Adrenal gland (tissue), 12 donors: Measurements from ENCODE around the gene SP100. TPM values are rescaled to one million over a fixed set of nuclear protein-coding genes. Genes with fewer than 3 reads are reported as not detected.

Experiments
- DNase-seq, 7 donors: peaks; one replicate each; pipeline ENCODE4 v3.0.0-alpha.2; 2019 to 2020
- H3K27ac ChIP-seq, 5 donors: fragments of 200-600 bp; sonication (generic) in 4 of 5; 1 replicate in 3 of 5; 2 replicates in 2 of 5; pipeline versions ENCODE4 v1.5.1 to v1.8.0; 2016 to 2020; ENCODE audit warnings: mild to moderate bottlenecking in 1 of 5
- H3K27me3 ChIP-seq: fragments of 200-600 bp; 2 replicates; pipeline ENCODE4 v1.8.0; 2021
- H3K36me3 ChIP-seq, 2 donors: fragments of 200-600 bp; replicated peaks in 1 of 2; 1 replicate in 1 of 2; 2 replicates in 1 of 2; pipeline versions ENCODE4 v1.5.1 to v1.8.0; 2018 to 2022
- H3K4me1 ChIP-seq, 2 donors: fragments of 200-600 bp; replicated peaks in 1 of 2; 1 replicate in 1 of 2; 2 replicates in 1 of 2; pipeline versions ENCODE4 v1.5.1 to v1.8.0; 2018 to 2021
- H3K4me3 ChIP-seq, 4 donors: fragments of 200-600 bp; sonication (generic) in 3 of 4; one replicate each; pipeline ENCODE4 v1.5.1; 2016 to 2018
- H3K9me3 ChIP-seq, 3 donors: fragments of 200-600 bp; sonication (generic) in 1 of 3; replicated peaks in 1 of 3; 1 replicate in 2 of 3; 2 replicates in 1 of 3; pipeline versions ENCODE4 v1.5.1 to v1.8.0; 2016 to 2021
- POLR2A ChIP-seq, 2 donors: fragments of 450-650 bp; IDR thresholded peaks; one replicate each; pipeline ENCODE4 v1.6.1; 2017; ENCODE audit warnings: antibody characterized with exemption in 2 of 2, mild to moderate bottlenecking in 2 of 2, moderate library complexity in 1 of 2
- WGBS, 4 donors: extraction: QIAGEN DNeasy Blood & Tissue Kit in 2 of 4; methylation state at CpG; one replicate each; pipeline versions ENCODE4 v1.1.5 to v1.1.7; 2013 to 2017; 5-methylcytosine and 5-hydroxymethylcytosine counted together
- intact Hi-C, 2 donors: fragments of 100-400 bp; cut with DNase I; formaldehyde crosslinking; loops; one replicate each; pipeline versions ENCODE4 v1.14.1 to v1.15.0; 2022 to 2023
- polyA plus RNA-seq, 3 donors: library from polyadenylated mRNA; stranded (reverse); fragments of 200-250 nt in 2 of 3; fragments of 350-450 nt in 1 of 3; fragmentation: Illumina TruSeq in 1 of 3; extraction: RNeasy Lipid Tissue Mini Kit (QIAGEN cat#74804) in 1 of 3; gene quantifications; one replicate each; pipeline ENCODE4 v1.2.3, GENCODE V29; 2013 to 2014
- total RNA-seq, 9 donors: library from RNA; depleted of rRNA in 4 of 9; stranded (reverse); fragments of >200 nt in 4 of 9; fragments of 120-200 nt in 1 of 9; fragmentation: NEBNext Ultra II Directional in 1 of 9; extraction: Animal tissue kit (Norgen Biotek cat#: 25700) in 1 of 9; gene quantifications; one replicate each; pipeline versions ENCODE4 v1.1.0 to v1.2.4, GENCODE V29; 2013 to 2023
- TF ChIP-seq, protein P1 (sequence below), 6 experiments: fragments of 450-650 bp in 4 of 6; fragments of 200-600 bp in 2 of 6; sonication (generic) in 1 of 6; IDR thresholded peaks; 1 replicate in 5 of 6; 2 replicates in 1 of 6; pipeline versions ENCODE4 v1.5.1 to v1.8.0; 2016 to 2021; ENCODE audit warnings: antibody characterized with exemption in 6 of 6, mild to moderate bottlenecking in 2 of 6, moderate library complexity in 1 of 6
- donor health status: healthy with polysubstance abuse.
- donor health status: Bipolar disorder and iron deficiency.
- donor health status: DM: yes; HTN: yes; CAD: no.
- donor health status: DM: no; HTN: no; CAD: no.
- donor health status: DM: no; HTN: no; CAD: no.
- donor health status: DM: yes; HTN: yes; CAD: no.

Gene SP100
- total and polyA plus RNA-seq, 12 donors, result 59.2 to 147 (median 99.9) TPM

DNA sequence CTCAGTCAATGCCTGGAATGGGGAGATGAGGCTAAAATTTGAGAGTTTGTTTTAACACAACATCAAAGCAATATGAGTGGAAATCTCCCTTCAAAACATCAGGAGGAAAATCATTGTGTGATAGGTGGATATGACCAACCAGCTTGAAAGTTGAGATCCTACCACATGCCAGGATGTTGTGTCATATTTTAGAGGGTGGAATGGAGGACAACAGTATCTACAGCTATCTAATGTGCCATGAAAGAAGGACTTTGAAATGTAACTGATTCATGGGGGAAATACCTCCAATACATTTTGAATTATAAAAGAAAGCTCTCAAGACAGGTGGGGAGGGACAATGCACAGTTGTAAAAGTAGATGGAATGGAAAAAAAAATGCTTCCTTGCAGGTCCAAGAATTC is 87.8 kb downstream of the SP100 start:
- Histone ChIP-seq H3K27me3 (no peaks in the 10 kb centered on the region), H3K4me3 (no peak overlapping the region), H3K36me3 (peaks cover 0 to 36% of the 10 kb centered on the region in 2 donors), H3K27ac (no peak overlapping the region), H3K9me3 (no peaks in the 10 kb centered on the region), H3K4me1 (no peaks in the 10 kb centered on the region)
- no peak for DNase-seq
- TF ChIP-seq, protein P1, sequence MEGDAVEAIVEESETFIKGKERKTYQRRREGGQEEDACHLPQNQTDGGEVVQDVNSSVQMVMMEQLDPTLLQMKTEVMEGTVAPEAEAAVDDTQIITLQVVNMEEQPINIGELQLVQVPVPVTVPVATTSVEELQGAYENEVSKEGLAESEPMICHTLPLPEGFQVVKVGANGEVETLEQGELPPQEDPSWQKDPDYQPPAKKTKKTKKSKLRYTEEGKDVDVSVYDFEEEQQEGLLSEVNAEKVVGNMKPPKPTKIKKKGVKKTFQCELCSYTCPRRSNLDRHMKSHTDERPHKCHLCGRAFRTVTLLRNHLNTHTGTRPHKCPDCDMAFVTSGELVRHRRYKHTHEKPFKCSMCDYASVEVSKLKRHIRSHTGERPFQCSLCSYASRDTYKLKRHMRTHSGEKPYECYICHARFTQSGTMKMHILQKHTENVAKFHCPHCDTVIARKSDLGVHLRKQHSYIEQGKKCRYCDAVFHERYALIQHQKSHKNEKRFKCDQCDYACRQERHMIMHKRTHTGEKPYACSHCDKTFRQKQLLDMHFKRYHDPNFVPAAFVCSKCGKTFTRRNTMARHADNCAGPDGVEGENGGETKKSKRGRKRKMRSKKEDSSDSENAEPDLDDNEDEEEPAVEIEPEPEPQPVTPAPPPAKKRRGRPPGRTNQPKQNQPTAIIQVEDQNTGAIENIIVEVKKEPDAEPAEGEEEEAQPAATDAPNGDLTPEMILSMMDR (IDR thresholded peaks at IDR 0.05), result no peak
- no peak for TF ChIP-seq POLR2A (IDR thresholded peaks at IDR 0.05)
- intact Hi-C loops, result no loop called here

DNA sequence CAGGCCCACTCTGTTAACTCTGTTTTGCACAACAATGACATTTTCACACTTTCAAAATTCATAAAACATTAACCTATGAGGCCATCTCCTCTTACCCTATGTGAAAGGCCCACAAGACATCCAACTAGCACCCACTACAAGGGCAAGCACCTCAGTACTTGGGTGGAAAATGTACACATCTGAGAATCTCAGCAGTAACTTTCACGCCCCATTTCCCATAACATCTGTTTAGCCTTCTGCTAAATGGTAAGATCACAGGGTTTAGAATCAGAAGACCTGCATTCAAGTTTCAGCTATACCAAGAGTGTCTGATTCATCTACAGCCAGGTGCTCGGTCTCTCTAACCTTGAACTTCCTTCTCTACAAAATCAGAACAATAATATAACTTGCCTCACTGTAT is 89.2 kb downstream of the SP100 start:
- intact Hi-C loops, result no loop called here
- WGBS, 4 donors, result 93 to 96% (median 93%) methylated on average over 2 of the region's 2 CpGs
- H3K36me3 ChIP-seq, result peaks cover 0 to 26% of the 10 kb centered on the region in 2 donors

DNA sequence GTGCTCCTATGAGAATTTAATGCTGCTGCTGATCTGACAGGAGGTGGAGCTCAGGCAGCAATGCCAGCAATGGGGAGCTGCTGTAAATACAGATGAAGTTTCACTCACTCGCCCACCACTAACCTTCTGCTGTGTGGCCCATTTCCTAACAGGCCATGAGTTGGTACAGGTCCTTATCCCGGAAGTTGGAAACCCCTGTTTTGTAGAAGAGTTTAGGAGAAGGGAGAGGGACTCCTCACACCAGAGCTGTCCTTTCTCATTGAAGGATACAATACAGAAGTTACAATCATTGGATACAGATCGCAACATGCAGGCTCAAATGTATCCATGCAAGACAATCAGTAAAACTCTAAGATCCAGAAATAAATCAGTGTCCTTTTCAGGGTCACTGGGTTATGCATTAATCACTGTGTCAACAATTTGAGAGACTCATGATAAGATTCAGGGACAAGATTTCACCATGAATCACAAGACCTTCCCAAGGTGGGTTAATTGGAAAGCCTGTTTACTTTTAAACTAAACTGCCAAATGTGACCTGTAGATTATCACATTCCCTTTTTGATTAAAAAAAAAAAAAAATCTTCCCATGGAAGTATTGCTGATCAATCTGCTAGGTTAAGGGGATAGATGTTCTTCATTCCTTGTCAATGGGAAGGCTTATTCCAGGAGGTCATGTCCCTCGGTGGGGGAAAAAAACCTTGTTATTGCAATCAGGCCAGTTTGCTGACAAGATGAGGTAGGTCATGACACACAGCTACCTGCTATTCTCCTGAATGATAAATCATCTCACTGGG is 97.2 kb downstream of the SP100 start:
- Histone ChIP-seq H3K27ac (no peak overlapping the region), H3K36me3 (no peaks in the 10 kb centered on the region), H3K4me3 (no peak overlapping the region), H3K9me3 (no peaks in the 10 kb centered on the region), H3K27me3 (no peaks in the 10 kb centered on the region), H3K4me1 (peaks cover 0 to 7% of the 10 kb centered on the region in 2 donors)
- TF ChIP-seq, protein P1 (IDR thresholded peaks at IDR 0.05), result no peak
- no peak for TF ChIP-seq POLR2A (IDR thresholded peaks at IDR 0.05)
- intact Hi-C loops, result no loop called here
- DNase-seq, result no peak
- 57 to 72% (median 59%) methylated on average over 3 to 4 of the region's 4 CpGs for WGBS, 4 donors

More for the DNA sequence above, 89.2 kb downstream of the SP100 start:
- Histone ChIP-seq H3K4me3 (no peak overlapping the region), H3K4me1 (no peaks in the 10 kb centered on the region), H3K27me3 (no peaks in the 10 kb centered on the region), H3K27ac (no peak overlapping the region), H3K9me3 (no peaks in the 10 kb centered on the region)
- no peak for TF ChIP-seq POLR2A (IDR thresholded peaks at IDR 0.05)
- no peak for DNase-seq

DNA sequence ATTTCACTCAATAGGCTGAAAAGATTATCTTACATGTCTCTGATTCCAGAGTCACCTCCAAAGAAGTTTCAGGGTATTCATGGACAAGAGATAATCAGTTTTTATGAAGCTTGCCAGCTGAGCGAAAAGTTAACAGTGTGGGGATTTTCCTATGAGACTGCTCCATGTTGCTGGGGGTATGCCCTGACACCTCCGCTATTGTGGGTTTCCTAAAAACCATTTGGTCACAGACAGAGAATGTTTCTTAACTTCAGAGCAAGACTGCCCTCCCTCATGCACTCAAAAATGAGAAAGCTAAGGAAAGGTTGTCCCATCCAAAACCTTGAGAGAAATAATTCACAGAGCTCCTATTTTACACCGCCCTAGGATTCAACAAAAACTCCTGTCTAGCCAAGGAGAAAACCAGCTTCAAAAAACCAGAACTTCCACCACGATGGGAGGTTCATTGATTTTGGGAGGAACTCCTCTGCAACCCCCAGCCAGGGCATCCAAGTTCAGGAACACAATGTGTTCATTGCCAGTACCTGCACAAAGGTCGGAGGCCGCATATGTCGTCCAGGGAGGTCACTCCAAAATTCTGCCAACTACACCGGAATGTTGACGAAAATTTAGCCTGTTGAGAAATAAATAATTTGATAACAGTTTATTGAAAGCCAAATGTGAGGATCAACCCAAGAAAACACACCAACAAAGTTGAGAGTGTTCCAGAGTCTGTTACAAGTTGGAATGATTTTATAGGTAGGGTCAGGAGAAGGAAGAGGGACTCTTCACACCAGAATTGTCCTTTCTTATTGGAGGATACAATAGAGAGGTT is 104.3 kb downstream of the SP100 start:
- Histone ChIP-seq H3K27me3 (no peaks in the 10 kb centered on the region), H3K36me3 (no peaks in the 10 kb centered on the region), H3K27ac (no peak overlapping the region), H3K4me3 (no peak overlapping the region), H3K4me1 (no peaks in the 10 kb centered on the region), H3K9me3 (no peaks in the 10 kb centered on the region)
- intact Hi-C loops, result no loop called here
- DNase-seq, result no peak
- TF ChIP-seq POLR2A (IDR thresholded peaks at IDR 0.05), result no peak
- TF ChIP-seq, protein P1 (IDR thresholded peaks at IDR 0.05), result no peak
- 74 to 81% (median 77%) methylated on average over 9 of the region's 9 CpGs for WGBS, 4 donors
